Ureter (tissue), 1 donor: ENCODE results near the gene FGF22. TPM values are rescaled to one million over a fixed set of nuclear protein-coding genes. Genes with fewer than 3 reads are reported as not detected.
A peak's percentile ranks its signal among the peaks of the same experiment; 100 is the strongest.
"Not testable (repeated sequence)": the region's sequence is repeated elsewhere in the genome, so short reads cannot be mapped to it uniquely, and the experiment has no call there.

ENCODE experiments used
- DNase-seq: peaks from one replicate; pipeline ENCODE4 v3.0.0-alpha.2; 2020; ENCODE audit warnings: low spot score
- total RNA-seq: library from RNA; stranded (reverse); gene quantifications from one replicate; pipeline ENCODE4 v1.2.4, GENCODE V29; 2023
- donor health status: DM: yes; HTN: yes; CAD: no.

The FGF22 gene
- total RNA-seq, 1 donor from 2014 or later, result 0.29 TPM

DNA sequence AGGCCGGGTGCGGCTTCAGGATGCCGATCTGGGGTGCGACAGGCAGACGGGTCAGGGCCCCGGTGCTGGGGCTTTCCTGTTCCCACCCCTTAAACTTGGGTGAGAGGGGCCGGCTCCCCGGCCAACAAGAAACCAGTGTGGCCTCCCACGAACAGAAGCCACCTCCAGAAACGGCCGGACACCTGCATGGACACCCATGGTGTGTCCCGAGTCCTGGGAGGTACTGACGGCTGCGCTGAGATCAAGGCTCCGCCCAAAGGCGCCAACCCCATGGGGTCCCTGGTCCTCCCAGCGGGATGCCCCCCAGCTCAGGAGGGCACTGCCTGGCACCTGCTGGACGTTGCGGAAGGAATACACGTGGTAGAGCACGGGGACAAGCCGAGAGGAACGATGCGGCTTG lies 17.9 kb upstream of the FGF22 start:
- no peak for DNase-seq

- no peak for DNase-seq
Measured at GRCh38 chr19:622666-623065, 17.0 kb upstream of the FGF22 start.

- DNase-seq, result no peak
Measured at GRCh38 chr19:623175-623916, 16.3 kb upstream of the FGF22 start.

GRCh38 chr19:623974-624373 lies 15.7 kb upstream of the FGF22 start:
- DNase-seq, result no peak

- no peak for DNase-seq
Measured at GRCh38 chr19:624433-625109, 15.1 kb upstream of the FGF22 start.

GRCh38 chr19:625257-625656 lies 14.4 kb upstream of the FGF22 start:
- no peak for DNase-seq

- not testable (repeated sequence) for DNase-seq
Measured at GRCh38 chr19:626566-626965, 13.1 kb upstream of the FGF22 start.

DNA sequence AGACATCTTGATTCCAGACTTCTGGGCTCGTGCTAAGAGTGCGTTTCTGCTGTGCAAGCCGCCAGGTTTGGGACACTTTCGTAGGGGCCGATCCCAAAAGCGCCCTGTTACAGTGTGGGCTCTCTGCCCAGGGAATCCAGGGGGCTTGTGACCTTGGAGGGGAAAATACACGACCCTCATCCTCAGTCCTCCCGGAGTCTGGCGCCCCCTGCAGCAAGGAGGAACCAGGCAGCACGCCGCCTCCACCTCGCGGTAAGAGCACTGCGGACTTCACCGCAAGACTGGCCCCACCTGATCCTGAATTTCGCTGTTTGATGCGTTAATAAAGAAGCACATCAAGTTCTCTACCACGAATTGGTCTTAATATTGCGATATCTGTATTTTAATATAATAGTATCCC lies 11.5 kb upstream of the FGF22 start:
- no peak for DNase-seq

DNA sequence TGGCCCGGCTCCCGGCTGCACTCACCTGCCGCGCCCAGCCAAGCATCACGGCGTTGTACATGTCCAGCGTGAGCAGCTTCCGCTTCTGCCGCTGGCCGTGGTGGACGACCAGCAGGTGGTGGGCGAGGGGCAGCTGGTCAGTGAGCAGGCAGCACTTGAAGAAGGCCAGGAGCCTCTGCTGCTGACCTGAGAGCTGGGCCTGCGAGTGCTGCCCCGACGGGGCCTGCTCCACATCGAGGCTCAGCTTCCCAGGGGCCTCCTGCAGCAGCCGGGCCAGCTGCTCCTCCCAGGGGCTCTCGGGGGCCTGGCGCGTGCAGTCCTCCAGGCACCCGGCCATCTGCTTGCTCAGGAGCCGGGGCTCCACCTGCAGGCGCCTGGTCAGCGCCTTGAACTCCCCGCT lies 10.2 kb upstream of the FGF22 start:
- not testable (repeated sequence) for DNase-seq

- no peak for DNase-seq
Measured at GRCh38 chr19:629961-630714, 9.5 kb upstream of the FGF22 start.

- no peak for DNase-seq
Measured at GRCh38 chr19:632579-633067, 7.1 kb upstream of the FGF22 start.

- peak; percentile 99 for DNase-seq
Measured at GRCh38 chr19:633068-633785, 6.5 kb upstream of the FGF22 start, which contains the start of gene POLRMT. Gene POLRMT, minus strand, starts transcription at chr19:633537. Its CDS starts 25 bp downstream, at chr19:633512.

DNA sequence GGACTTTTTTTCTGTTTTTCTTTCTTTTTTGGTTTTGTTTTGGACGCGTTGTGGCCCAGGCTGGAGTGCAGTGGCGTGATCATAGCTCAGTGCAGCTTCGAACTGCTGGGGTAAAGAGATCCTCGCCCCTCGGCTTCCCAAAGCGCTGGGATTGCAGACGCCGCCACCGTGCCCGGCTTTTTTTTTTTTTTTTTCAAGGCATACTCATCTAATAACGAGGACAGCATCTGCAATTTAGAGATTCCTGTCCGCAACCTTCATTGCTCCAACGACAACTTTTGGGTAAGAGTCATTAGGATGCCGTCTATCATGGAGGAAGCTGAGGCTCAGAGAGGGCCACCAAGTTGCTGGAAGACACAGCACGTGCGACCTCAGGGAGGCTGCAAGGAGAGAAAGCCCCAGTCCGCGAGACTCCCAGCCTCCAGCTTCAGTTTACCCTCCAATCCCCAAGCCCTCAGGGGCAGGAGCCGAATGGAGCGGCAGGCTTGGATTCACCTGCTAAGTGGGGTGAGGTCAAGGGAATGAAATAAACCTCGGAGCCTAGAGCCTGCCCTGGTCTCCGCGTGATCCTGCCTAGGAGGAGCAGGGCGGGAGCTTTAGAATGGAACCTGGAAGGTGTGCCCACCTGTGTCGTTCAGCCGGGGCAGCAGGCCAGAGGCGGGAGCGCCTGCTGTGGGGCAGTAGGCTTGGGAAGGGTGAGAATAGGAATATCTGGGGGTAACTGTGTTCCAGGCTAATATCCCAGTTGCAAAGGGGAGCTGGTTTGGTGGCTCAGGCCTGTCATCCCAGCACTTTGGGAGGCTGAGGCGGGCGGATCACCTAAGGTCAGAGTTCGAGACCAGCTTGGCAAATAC lies 5.7 kb upstream of the FGF22 start:
- DNase-seq, result no peak

DNA sequence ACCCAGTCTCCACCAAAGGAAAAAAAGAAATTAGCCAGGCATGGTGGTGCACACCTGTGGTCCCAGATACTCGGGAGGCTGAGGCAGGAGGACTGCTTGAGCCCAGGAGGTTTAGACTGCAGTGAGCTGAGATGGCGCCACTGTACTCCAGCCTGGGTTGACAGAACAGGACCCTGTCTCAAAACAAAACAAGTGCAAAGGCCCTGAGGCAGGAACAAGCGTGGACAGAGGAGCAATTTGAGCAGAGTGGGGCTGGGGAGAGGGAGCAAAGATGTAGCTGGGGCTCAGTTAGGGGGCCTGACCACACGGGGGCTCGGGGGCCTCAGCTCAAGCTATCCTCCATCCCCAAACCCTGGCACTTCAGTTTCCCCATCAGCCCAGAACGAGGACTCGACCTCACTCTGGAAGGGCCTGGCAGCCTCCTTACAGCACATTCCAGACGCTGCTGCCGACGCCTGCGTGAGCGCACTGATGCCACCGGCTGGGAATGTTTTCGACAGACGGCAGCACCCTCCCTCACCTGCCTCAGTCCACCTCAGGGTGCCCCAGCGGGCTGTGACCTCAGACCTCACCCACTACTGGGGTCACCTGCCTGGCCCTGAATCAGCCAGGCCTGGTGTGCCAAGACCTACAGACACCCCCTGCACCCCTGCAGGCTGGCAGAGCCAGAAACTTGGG lies 4.6 kb upstream of the FGF22 start:
- DNase-seq, result no peak

GRCh38 chr19:638906-639252 lies 800 bp upstream of the FGF22 start:
- DNase-seq, result no peak

GRCh38 chr19:640161-640558 lies 481 bp downstream of the FGF22 start:
- DNase-seq, result no peak

- no peak for DNase-seq
Measured at GRCh38 chr19:640606-641189, 1.0 kb downstream of the FGF22 start.

GRCh38 chr19:641702-642101 lies 2.0 kb downstream of the FGF22 start:
- no peak for DNase-seq

- no peak for DNase-seq
Measured at GRCh38 chr19:642767-643727, 3.4 kb downstream of the FGF22 start.
